ENCODE results near the gene FMO5.

- TF ChIP-seq, protein P1, sequence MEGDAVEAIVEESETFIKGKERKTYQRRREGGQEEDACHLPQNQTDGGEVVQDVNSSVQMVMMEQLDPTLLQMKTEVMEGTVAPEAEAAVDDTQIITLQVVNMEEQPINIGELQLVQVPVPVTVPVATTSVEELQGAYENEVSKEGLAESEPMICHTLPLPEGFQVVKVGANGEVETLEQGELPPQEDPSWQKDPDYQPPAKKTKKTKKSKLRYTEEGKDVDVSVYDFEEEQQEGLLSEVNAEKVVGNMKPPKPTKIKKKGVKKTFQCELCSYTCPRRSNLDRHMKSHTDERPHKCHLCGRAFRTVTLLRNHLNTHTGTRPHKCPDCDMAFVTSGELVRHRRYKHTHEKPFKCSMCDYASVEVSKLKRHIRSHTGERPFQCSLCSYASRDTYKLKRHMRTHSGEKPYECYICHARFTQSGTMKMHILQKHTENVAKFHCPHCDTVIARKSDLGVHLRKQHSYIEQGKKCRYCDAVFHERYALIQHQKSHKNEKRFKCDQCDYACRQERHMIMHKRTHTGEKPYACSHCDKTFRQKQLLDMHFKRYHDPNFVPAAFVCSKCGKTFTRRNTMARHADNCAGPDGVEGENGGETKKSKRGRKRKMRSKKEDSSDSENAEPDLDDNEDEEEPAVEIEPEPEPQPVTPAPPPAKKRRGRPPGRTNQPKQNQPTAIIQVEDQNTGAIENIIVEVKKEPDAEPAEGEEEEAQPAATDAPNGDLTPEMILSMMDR (IDR thresholded peaks at IDR 0.05; ENCODE audit: low read depth, low read length, poor library complexity, severe bottlenecking): no peak
- TF ChIP-seq EZH2phosphoT487 (IDR thresholded peaks at IDR 0.05; ENCODE audit: borderline replicate concordance, low read length): no peak
Observed at GRCh38 chr1:147210987-147211386, 14.2 kb downstream of the FMO5 start.
